GM19468 (cell line): ENCODE data around the gene IFITM2.
"Not testable (repeated sequence)": the region's sequence is repeated elsewhere in the genome, so short reads cannot be mapped to it uniquely, and the experiment has no call there.

Source experiments
- ATAC-seq: cut with Tn5 transposase; IDR thresholded peaks from one replicate; pipeline ENCODE4 v1.9.1; 2021; ENCODE audit warnings: mild to moderate bottlenecking, moderate library complexity, moderate number of reproducible peaks; ENCODE audit not compliant: unreplicated experiment; ENCODE audit errors: extremely low read depth

Gene IFITM2

GRCh38 chr11:280706-281485 lies 26.7 kb upstream of the IFITM2 start:
- ATAC-seq = no peak

GRCh38 chr11:281486-282161 lies 26.0 kb upstream of the IFITM2 start:
- no peak for ATAC-seq

GRCh38 chr11:282171-282570 lies 25.4 kb upstream of the IFITM2 start:
- ATAC-seq = no peak

GRCh38 chr11:282630-283360 lies 24.8 kb upstream of the IFITM2 start:
- ATAC-seq = no peak

- no peak for ATAC-seq
Measured at GRCh38 chr11:283405-284104, 24.1 kb upstream of the IFITM2 start.

GRCh38 chr11:284105-285020 lies 23.3 kb upstream of the IFITM2 start:
- ATAC-seq = no peak

GRCh38 chr11:285021-285893 lies 22.4 kb upstream of the IFITM2 start:
- ATAC-seq = no peak

- no peak for ATAC-seq
Measured at GRCh38 chr11:285894-286220, 21.8 kb upstream of the IFITM2 start.

GRCh38 chr11:286977-287820 lies 20.4 kb upstream of the IFITM2 start:
- ATAC-seq = not testable (repeated sequence)

- ATAC-seq = no peak
Measured at GRCh38 chr11:287821-288477, 19.7 kb upstream of the IFITM2 start.

GRCh38 chr11:288478-289397 lies 18.9 kb upstream of the IFITM2 start, which contains the start of gene PGGHG:
PGGHG (plus strand) TSS chr11:289126; CDS start chr11:289817, 691 bp downstream.
- ATAC-seq = no peak

- ATAC-seq = no peak
Measured at GRCh38 chr11:289398-289711, 18.3 kb upstream of the IFITM2 start.

- ATAC-seq = no peak
Measured at GRCh38 chr11:289712-290620, 17.6 kb upstream of the IFITM2 start.

- ATAC-seq = no peak
Measured at GRCh38 chr11:290621-291231, 16.9 kb upstream of the IFITM2 start.
